ENCODE data around the gene IL10RB.
"Not testable (repeated sequence)": the region's sequence is repeated elsewhere in the genome, so short reads cannot be mapped to it uniquely, and the experiment has no call there.

Gene IL10RB

DNA sequence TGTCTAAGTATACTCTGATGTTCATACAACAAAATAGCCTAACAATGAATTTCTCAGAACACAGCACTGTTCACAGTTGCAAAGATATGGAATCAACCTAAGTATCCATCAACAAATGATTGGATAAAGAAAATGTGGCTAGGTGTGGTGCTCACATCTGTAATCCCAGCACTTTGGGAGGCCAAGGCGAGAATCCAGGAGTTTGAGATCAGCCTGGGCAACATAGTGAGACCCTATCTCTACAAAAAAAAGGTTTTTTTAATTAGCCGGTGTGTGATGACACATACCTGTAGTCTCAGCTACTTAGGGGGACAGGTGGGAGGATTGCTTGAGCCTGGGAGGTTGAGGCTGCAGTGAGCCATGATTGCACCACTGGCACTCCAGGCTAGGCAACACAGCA lies 25.8 kb upstream of the IL10RB start:
- DNase-seq (ENCODE audit: low read depth in 2 of 2), result no peak

DNA sequence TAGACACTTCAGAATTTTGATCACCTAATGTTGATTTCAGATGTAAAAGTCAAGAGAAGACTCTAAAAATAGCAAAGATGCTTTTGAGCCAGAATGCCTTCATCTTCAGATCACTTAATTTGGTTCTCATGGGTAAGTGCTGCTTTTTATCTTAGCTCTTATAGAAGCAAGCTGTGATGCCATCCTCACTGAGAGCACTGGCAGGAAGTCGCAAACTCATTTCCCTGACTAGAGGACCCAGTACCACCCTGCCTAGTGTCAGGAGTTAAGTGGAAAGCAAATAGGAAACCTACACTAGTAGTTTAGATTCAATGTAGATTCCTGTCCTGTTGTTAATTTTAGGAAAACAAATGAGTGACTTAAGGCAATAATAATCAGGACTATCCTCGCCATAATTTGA lies 24.3 kb upstream of the IL10RB start:
- no peak for DNase-seq (ENCODE audit: low read depth in 2 of 2)

DNA sequence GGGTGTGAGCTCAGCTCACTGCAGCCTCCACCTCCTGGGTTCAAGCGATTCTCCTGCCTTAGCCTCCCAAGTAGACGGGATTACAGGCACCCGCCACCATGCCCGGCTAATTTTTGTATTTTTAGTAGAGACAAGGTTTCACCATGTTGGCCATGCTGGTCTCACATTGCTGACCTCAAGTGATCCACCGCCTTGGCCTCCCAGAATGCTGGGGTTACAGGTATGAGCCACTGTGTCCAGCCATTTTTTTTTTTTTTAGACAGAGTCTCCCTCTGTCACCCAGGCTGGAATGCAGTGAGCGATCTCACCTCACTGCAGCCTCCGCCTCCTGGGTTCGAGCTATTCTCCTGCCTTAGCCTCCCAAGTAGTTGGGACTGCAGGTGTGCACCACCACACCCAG lies 23.3 kb upstream of the IL10RB start:
- DNase-seq (ENCODE audit: low read depth in 2 of 2), result not testable (repeated sequence)

DNA sequence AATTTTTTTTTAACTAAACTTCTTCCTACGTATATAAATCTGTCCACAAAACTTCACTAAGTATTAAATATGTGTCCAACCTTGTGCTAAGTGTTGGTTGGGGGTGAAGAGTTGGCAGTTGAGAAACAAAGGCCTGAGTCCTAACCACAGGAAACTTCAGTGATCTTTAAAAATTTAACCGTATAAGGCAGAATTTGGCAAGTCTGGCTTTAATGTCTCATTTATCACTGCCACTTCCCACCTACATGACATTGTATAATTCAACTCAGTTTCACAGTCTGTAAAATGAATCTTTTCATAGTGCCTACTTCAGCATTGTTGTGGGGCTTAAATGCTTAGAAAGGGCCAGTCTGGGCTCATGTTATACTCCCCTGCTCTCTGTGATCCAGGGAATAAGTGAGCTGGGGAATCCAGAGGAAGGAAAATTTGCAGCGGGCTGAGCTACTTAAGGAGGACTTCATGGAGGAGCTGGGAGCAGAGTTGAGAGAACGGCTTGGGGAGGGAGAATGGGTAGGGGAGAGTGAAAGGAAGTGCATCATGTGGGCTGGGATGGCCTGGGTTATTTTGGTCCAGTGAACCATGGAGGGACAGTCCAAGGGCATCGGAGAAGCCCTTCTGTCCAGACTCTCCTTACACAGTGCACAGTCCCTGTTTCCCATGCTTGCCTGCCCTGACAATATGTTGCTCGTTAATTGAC lies 21.9 kb upstream of the IL10RB start:
- no peak for DNase-seq (ENCODE audit: low read depth in 2 of 2)

DNA sequence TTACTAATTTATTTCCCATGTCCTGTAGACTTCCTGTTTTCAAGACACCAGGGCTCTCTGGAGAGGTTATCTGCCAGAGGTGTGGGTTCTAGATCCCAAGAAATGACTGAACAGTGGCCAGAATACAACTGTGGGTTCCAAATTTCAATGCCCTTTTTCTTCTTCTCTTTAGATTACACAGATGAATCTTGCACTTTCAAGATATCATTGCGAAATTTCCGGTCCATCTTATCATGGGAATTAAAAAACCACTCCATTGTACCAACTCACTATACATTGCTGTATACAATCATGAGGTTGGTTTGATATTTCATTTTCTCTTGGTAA lies 21.4 kb upstream of the IL10RB start:
- DNase-seq (ENCODE audit: low read depth in 2 of 2), result no peak

DNA sequence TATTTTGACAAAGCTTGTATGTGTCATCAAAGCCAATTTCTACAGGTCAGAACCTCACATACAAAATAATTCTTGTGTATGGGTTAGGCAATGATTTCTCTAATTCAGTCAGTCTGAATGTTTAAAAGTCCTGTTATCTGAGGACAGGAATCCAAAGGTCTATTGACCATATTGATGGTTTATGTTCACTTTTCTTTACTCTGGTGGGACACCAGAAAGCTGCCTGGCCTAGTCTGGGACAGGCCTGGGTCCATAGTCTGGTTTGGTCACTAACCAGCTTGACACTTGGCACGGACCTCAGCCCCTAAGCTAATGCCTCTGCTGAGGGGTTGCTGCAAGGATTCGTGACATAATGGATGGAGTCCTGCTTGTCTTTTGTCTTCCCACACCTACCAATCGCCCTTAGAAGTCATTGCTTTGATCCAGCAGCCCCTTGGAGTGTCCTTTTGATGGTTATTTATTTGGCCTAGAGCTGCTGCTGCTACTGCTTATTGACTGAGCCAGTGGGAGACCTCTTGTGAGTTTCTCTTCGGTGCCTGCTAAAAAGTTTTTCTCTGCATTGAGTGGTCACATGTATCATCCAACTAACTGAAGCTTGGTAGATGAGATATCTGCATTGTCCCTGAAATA lies 20.8 kb upstream of the IL10RB start:
- no peak for DNase-seq (ENCODE audit: low read depth in 2 of 2)

DNA sequence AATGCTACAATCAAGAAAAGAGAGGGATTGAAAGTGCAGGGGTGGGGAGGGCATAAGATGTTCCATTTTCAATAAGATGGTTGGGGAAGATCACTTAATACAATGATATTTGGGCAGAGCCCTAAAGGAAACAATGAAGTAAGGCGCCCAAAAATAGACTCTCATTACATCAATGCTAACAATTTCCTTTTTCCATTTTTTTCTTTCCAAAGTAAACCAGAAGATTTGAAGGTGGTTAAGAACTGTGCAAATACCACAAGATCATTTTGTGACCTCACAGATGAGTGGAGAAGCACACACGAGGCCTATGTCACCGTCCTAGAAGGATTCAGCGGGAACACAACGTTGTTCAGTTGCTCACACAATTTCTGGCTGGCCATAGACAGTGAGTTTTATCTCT lies 19.7 kb upstream of the IL10RB start:
- no peak for DNase-seq (ENCODE audit: low read depth in 2 of 2)

DNA sequence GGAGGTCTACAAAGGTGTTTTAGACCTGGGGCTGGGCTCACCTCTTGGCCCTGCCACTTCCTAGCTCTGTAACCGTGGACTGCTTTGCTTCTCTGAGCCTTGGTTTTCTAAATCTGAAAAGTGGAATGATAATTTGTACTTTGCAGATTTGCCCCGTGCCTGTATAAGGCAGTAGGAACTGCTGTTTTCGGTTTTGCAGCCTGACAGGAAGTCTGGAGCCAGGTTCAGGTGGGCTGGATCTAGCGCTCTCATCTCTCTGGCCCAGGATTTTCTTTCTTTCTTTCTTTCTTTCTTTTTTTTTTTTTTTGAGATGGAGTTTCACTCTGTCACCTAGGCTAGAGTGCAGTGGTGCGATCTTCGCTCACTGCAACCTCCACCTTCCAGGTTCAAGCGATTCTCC lies 19.2 kb upstream of the IL10RB start:
- no peak for DNase-seq (ENCODE audit: low read depth in 2 of 2)

DNA sequence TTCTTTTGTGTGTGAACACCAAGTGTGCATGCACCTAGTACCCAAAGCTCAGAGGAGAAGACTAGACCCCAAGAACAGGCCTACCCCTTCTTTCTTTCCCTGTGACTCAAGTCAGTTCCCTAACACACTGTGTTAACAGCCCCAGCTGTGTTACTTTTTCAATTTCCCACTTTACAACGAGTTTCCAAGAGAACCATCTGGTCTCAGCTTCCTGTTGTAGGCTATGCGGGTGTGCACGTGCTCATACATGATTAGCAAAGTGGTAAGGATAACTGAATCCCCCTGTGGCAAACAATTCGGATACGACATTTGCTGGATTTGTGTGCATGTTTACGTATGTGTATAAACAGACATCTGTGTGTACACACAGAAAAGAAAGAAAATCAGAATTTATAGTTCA lies 18.6 kb upstream of the IL10RB start:
- no peak for DNase-seq (ENCODE audit: low read depth in 2 of 2)

DNA sequence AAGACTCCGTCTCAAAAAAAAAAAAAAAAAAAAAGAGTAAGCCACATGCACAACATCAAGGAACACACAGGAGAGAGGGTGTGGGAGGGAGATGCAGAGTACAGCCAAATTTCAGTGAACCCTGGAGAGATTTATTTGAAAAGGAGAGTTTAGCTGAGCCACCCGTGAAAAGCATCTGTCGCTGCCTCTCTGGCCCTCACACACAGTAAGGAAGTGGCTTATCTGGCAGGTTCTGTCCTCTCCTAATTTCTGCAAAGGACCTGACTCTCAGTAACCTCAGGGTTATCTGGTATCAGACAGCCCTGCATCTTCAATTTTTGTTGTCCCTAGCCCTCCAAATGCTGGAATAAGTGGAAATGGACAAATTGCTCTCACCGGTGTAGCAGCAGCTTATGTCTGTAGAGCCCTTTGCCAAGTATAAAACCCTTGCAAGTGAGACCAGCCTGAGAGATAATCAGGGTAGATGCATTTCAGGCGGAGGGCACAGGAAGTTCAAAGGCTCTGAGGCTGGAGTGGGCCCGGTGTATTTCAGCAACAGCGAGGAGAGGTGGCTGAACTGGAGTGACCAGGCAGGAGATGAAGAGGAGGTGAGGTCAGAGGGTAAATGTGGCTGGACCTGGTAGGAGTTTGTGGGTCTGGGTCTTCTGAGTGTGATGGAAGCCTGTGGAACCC lies 16.7 kb upstream of the IL10RB start:
- DNase-seq (ENCODE audit: low read depth in 2 of 2), result no peak

DNA sequence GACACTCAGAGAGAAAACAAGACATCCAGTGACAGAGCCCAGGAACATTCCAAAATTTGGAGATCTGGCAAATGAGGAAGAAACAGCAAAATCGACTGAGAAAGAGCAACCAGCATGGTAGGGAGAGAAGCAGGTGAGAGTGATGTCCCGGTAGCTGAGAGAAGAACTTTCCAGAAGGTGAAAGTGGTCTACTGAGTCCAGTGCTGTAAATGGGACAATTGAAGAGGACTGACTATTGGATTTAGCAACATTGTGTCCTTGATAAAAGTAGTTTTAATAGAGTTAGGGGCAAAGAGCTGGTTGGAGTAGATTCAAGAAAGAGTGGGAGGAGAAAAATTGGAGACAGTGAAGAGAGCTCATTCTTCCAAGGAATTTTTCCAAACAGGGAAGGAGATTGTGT lies 15.0 kb upstream of the IL10RB start:
- no peak for DNase-seq (ENCODE audit: low read depth in 2 of 2)

DNA sequence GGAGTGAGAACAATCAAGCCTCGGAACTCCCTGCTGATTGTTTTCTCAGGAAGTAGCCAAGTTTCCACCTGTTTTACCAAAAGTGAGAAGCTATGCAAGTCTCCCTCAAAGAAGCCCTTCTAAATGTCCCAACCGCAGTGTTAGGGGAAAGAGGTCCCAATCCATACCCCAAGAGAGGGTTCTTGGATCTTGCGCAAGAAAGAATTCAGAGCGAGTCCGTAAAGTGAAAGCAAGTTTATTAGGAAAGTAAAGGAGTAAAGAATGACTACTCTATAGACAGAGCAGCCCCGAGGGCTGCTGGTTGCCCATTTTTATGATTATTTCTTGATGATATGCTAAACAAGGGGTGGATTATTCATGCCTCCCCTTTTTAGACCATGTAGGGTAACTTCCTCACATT lies 12.8 kb upstream of the IL10RB start:
- DNase-seq (ENCODE audit: low read depth in 2 of 2), result not testable (repeated sequence)

DNA sequence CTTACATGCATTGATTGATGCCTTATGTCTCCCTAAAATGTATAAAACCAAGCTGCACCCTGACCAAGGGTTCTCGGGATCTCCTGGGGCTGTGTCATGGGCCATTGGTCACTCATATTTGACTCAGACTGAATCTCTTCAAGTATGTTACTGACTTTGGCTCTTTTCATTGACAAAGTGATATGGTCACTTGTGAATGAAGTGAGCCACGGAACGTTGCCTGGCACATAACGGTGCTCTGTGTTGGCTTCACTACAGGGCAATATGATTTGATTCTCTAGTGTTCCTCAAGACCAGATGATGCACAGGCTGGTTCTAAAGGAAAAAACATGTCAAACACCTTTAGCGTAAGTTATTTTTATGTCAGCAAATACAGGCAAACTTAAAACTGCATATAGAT lies 11.4 kb upstream of the IL10RB start:
- DNase-seq (ENCODE audit: low read depth in 2 of 2), result no peak

DNA sequence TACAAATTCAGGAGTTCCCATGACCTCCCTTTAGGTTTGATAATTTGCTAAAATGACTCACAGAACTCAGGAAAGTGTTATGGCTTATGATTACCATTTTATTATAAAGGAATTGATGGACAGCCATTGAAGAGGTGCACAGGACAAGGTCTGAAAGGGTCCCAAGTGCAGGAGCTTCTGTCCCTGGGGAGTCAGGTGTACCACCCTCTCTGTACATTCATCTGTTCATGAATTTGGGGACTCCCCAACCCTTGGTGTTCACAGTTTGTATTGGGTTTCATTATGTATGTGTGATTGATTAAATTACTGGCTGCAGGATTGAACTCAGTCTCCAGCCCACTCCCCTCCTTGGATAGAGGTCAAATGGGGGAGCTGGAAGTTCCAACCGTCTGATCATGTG lies 10.8 kb upstream of the IL10RB start:
- DNase-seq (ENCODE audit: low read depth in 2 of 2), result no peak

DNA sequence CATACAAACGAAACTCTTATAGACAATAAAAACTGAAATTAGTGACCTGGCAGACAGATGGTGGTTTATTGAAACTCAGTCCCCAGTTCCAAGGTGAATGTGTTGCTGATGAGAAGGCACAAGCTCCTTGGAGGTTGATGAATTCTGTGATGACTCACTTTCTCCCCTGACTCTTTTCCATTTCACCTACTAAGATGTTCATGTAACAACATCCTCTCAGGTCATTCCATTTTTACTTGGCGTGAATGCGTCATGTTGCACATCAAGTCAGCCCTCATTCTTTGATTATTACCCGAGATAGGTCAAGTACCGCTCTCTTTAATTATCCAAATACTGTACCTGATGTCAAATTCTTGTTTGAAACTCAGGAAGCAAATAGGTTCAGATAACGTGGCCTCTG lies 10.1 kb upstream of the IL10RB start:
- DNase-seq (ENCODE audit: low read depth in 2 of 2), result no peak

DNA sequence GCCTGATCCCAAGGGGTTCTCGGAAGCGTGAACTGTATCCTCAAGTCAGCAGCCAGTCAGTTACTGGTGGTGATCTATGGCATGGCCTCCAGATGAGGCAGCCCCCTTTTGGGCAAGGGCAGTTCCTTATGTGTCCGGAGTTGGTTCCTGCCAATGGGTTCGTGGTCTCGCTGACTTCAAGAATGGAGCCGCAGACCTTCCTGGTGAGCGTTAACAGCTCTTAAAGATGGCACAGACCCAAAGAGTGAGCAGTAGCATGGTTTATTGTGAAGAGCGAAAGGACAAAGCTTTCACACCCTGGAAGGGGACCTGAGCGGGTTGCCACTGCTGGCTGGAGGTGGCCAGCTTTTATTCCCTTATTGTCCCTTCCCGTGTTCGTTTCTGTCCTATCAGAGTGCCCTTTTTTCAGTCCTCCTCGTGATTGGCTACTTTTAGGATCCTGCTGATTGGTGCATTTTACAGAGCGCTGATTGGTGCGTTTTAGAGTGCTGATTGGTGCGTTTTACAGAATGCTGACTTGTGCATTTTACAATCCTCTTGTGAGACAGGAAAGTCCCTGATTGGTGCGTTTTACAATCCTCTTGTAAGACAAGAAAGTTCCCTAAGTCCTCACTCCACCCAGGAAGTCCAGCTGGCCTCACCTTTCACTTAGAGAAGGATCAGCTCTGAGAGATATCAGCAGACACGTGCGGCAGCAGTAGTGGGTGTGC lies 8.9 kb upstream of the IL10RB start:
- DNase-seq (ENCODE audit: low read depth in 2 of 2), result no peak

DNA sequence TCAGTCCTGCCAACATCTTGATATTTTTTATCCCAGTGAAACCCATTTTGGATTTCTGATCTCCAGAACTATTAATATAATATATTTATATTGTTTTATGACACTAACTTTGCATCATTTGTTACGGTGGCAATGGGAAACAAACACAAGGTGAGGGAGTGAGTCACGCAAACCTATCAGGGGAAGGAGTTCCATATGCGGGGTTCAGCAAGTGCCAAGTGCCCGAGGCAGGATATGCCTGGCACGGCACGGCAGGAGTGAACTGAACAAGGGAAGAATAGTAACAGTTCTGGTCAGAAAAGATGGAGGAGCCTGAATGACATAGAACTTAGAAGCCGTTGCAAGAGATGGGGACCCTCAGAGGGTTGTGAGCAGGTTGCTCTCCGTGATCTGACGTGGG lies 7.7 kb upstream of the IL10RB start:
- DNase-seq (ENCODE audit: low read depth in 2 of 2), result no peak

DNA sequence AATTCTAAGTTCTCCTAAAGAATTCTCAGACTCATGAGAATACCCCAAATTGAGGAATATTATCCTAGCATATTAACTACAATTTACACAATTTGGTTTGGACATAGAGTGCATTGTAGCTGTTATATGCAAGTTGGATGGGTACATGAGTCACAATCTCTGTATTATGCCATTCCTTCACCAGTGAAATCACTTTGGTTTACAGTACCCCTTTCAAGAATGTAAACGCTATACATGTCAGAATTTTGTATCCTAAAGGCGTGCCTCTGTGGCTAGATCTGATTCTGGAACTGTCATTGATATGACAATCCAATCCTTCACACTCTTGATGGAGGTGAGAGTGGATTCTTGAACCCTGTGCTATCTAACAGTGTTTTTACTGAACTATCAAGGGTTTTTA lies 6.7 kb upstream of the IL10RB start:
- DNase-seq (ENCODE audit: low read depth in 2 of 2), result no peak

DNA sequence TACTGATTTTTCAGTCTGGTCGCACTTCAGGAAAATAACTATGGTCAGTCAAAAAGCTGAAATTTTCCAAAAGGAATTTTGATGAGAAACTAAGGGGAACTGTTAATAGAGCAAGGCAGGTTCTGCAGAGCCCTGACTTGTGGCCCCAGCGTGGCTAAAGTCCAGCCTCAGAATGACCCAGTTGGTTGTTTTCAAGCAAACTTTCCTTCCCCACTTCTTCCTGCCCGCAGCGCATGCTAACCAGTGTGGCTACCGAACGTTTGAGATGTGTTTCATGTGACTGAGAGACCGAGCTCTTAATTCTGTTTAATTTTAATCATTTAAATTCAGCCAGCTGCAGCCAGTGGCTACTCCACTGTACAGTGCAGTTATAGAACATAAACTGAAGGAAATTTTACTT lies 6.2 kb upstream of the IL10RB start:
- no peak for DNase-seq (ENCODE audit: low read depth in 2 of 2)

DNA sequence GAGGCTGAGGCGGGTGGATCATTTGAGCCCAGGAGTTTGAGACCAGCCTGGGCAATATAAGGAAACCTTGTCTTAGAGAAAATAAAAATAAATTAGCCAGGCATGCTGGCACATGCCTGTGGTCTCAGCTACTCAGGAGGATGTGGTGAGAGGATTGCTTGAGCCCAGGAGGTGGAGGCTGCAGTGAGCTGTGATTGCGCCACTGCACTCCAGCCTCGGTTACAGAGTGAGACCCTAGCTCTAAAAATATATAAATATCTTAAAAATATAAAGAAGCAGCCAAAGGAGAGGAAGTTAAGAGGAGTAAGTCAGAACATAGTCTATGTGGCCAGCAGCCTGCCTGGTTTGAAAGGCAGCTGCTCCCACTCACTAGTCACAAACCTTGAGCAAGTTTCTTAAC lies 4.5 kb upstream of the IL10RB start:
- no peak for DNase-seq (ENCODE audit: low read depth in 2 of 2)

DNA sequence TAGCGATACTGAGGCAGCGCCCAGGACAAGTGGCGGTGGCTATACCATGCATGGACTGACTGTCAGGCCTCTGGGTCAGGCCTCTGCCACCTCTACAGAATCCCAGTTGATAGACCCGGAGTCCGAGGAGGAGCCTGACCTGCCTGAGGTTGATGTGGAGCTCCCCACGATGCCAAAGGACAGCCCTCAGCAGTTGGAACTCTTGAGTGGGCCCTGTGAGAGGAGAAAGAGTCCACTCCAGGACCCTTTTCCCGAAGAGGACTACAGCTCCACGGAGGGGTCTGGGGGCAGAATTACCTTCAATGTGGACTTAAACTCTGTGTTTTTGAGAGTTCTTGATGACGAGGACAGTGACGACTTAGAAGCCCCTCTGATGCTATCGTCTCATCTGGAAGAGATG lies 3.2 kb upstream of the IL10RB start:
- no peak for DNase-seq (ENCODE audit: low read depth in 2 of 2)

DNA sequence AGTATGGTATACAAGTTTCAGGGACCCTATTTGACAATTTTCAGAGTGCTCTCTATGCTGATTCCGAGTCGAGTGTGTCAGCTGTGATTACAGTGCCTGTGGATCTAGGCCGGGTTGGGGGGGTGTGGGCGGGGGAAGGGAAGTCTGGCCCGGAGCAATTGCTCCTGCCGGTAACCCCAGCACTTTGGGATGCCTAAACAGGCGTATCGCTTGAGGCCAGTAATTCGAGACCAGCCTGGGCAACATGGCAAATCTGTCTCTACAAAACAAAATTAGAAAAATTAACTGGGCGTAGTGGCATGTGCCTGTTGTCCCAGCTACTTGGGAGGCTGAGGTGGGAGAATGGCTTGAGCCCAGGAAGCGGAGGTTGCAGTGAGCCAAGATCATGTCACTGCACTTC lies 1.6 kb upstream of the IL10RB start:
- no peak for DNase-seq (ENCODE audit: low read depth in 2 of 2)

DNA sequence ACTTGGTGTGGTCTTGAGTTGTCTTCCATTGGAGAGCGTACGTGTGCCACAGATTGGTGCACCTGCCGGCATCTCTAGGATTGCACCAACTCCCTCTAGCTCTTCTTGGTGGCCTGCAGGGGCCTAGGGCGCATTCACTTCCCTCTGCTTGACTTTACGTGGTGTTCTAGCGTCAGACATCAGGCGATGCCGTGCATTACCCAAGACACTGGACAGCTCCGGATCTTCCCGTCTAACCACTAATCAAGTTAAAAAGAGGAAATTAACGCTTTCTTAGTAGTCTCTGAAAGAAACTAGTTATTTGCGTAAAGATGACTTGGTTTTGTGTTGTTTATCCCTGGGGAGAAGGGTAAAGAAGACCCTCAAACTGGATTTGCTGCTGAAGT lies 510 bp upstream of the IL10RB start:
- DNase-seq (ENCODE audit: low read depth in 2 of 2), result no peak
